Measurements from ENCODE around the gene DHRS4L2.

DNA sequence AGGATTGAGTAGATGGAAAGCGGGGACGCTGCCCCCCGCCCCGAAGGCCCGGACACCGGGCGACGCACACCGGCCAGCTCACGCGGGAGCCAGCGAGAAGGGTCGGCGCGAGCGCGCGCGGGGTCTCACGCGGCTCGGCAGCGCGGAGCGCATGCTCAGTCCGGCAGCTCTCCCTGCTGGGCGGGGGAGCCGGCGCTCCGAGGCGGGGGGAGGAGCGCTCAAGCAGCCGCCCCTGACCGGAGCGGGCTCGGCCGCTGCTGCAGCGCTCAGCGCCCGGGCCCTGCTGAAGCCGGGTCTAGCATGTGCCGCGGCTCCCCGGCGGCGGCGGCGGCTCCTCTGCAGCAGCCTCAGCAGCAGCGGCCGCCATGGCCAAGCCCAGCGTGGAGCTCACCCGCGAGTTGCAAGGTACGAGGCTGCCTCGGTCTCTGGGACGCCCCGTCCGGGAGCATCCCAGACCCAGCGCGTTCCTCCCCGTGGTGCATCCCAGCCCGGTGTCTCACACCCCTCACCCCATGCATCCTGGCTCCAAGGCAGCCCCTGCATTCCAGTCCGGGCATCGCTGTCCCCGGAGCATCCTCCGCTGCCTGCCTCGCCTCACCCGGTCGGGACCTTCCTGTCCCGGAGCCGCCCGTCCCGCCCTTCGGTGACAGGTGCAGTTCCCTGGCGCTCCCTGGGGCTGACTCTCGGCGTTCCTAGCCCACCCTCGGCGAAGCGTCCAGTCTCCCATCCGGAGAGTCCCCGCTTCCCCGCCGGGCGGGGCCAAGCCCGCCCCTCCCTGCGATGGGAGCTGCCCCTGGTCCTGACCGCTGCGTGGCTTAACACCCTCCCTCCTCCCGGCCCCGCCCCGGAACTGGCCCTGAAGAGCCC, 63.3 kb downstream of the DHRS4L2 start, which contains the start of gene CARMIL3:
- TF ChIP-seq CTCF (IDR thresholded peaks at IDR 0.05; ENCODE audit: low read length): no peak
- no peak for TF ChIP-seq EZH2 (optimal IDR thresholded peaks at IDR 0.05; ENCODE audit: low read depth, low read length)

All from MM.1S (cell line).